GM18861 (cell line): ENCODE measurements around the gene MPPED1.

Experiments used
- ATAC-seq: cut with Tn5 transposase; IDR thresholded peaks from one replicate; pipeline ENCODE4 v1.9.1; 2021; ENCODE audit not compliant: unreplicated experiment

MPPED1 gene

DNA sequence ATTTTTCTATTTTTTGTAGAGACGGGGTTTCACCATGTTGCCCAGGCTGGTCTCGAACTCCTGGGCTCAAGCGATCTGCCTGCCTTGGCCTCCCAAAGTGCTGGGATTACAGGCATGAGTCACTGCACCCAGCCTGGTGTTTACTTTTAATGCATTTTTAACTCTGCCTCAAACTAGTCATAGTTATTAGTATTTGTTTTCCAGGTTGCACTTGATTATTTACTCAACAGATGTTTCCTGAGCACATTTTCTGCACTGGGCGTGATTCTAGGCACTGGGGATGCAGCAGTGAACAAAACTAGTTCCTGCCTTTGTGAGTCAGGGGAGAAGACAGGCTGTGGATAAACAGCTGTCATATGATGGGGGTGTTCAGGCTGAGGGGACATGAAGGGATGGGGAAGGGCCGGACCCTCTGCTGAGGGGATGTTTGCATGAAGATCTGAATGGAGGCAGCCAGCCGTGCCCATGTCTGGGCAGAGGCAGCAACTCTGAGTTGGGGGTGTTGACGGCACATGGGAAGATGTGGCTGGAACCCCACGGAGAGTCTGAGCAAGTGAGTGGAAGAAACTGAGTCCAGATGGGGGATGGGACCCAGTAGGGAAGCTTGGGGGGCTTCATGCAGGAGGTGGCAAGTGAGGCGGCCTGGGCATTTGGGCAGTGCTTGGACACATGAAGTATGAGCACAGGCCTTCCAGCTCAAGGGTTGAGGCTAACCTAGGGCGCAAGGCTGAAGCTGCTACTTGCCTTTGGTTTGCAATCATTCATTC lies 34.4 kb downstream of the MPPED1 start:
- ATAC-seq: no peak

GRCh38 chr22:43446916-43447315 lies 35.1 kb downstream of the MPPED1 start:
- ATAC-seq: no peak

DNA sequence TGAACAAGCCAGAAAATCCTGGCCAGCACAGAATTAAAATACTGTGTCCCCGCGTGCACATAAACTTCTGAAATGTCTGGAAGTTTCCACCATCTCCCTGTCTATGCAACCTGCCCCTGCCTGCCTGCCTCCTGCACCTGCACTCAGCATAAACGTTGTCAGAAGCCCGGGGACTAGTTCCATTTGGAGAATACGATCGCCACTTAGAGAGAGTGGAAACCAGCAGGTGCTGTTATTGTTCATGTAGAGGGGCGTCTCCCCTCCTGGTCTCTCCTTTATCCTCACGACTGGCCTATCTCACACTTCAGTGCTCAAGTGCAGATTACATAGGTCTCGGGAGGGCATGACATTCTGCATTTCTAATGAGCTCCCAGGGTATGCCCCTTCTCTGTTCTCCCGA lies 35.6 kb downstream of the MPPED1 start:
- no peak for ATAC-seq

DNA sequence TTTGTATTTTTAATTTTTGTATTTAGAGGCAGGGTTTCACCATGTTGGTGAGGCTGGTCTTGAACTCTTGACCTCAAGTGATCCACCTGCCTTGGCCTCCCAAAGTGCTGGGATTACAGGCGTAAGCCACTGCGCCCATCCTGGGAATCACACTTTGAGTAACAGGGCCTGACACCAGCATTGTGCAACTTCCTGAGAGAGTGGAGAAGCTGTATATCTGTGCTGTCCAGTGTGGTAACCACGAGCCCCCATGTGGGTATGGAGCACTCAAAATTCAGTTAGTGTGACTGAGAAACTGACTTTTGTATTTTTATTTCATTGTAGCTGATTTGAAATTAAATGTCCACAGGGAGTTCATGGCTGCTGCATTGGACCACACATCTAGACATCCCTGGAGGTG lies 36.2 kb downstream of the MPPED1 start:
- ATAC-seq: no peak

GRCh38 chr22:43449205-43449830 lies 37.5 kb downstream of the MPPED1 start:
- ATAC-seq: no peak

DNA sequence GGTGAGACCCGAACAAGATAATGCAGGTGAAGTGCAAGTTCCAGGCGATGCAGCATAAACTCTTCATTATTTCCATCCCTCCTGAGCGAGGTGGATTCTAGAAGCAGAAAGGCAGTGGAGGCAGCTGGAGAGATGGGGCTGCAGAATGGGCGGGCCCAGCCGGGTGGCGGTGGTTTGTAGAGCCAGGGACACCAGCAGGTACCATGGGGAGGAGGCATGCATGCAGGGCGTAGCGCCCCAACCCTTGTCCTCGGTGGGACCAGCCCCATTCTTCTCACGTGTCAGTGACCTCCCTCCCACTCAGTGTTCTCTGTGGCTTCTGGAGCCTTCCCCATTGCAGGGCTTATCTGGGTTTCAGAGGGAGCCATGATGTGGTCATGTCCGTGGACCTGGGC lies 38.0 kb downstream of the MPPED1 start:
- no peak for ATAC-seq

DNA sequence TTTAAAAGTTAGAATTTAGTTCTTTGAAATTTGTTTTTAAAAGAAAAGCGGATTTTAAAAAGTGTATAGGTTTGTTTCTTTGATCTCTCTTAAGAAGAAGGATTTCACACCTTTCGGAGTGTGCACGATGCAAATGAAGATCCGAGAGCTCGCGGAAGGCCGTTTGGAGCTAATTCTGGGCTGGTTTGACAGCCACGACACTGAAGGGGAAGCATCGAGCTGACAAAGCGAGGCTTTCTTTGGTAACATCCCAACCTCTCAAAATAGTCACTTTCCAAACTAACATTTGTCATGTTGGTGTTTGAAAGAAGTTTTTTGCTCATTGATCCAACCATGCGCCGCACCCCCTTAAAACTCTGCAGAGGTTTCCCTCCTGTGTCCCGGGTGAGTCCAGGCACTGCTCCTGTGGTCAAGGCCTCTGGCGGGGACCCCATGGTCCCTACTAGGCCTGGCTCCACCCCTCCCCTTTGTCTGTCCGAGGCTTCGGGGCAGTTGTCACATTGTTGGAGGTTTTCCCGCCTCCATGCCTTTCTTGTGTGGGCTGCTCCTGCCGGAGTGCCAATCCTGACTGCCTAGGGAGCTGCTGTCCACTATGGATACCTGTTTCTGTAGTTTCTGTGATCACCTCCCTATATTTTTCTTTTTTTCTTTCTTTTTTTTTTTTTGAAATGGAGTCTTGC lies 39.7 kb downstream of the MPPED1 start:
- no peak for ATAC-seq

GRCh38 chr22:43455846-43456245 lies 44.0 kb downstream of the MPPED1 start:
- no peak for ATAC-seq

DNA sequence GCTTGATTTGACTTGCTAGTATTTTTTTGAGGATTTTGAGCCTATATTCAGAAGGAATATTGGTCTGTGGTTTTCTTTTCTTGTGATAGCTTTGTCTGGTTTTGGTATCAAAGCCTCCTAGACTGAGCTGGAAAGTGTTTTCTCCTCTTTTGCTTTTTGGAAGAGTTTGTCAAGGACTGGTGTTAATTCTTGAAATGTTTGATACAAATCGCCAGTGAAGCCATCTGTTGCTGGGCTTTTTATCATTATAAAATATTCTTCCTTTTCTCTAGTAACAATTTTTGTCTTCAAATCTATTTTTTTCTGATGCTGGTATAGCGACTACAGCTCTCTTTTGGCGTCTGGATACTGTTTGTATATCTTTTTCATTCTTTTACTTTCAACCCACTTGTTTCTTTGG lies 45.2 kb downstream of the MPPED1 start:
- no peak for ATAC-seq

DNA sequence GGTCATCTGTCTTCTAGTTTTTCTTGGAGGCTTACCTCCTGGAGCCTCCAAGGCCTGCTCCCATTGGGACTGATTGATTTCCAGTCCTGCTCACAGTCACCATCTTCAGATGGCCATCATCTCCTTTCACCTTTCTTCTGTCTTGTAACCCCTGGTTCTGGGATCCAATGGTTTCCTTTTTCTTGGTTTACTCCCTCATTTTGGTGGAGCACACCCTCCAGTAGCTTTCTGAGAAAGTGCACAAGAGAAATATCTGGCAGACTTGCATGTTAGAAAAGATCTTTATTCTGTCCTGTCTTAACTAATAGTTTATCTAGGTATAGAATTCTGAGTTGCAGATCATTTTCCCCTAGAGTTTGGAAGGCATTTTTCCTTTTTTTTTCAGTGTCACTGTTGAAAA lies 50.9 kb downstream of the MPPED1 start:
- ATAC-seq: no peak

DNA sequence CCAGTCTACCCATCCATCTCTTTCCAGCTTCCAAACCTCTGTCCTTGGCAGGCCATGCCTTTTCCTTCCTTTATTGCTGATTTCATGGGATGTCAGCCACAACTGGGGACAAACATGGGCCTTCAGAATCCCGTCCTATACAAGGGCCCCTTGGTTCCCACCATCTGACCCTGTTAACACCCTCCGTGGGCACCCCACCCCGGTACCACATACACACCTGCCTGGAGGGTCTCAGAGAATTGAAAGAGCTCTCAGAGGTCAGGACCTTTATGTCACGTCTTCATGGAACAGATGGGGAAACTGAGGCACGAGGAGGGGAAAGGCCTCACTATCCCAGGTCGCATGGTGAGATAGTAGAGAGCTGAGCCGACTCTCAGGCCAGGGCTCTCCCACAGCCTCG lies 53.0 kb downstream of the MPPED1 start:
- ATAC-seq: no peak

GRCh38 chr22:43465291-43466015 lies 53.6 kb downstream of the MPPED1 start:
- ATAC-seq: no peak

DNA sequence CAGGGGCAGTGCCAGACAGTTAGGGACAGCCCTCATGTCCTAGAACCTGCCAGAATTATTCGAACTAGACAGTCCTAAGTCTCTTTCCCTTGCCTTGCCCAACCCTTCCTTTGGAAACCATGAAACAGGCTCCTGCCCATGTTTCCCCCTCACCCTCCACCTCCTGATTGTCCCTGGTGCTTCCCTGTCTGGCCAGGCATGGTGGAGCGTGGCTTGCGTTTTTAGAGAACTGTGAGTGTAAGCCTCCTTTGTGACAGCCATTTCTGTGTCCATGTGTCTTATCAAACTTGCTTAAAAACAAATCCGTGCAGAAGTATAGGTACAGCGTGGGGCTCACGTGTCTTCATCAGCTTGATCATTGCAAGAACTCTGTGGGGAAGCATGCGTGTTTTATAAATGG lies 54.9 kb downstream of the MPPED1 start:
- ATAC-seq: no peak

- ATAC-seq: no peak
Observed at GRCh38 chr22:43467216-43467940, 55.6 kb downstream of the MPPED1 start.

GRCh38 chr22:43470253-43470652 lies 58.4 kb downstream of the MPPED1 start:
- ATAC-seq: no peak

DNA sequence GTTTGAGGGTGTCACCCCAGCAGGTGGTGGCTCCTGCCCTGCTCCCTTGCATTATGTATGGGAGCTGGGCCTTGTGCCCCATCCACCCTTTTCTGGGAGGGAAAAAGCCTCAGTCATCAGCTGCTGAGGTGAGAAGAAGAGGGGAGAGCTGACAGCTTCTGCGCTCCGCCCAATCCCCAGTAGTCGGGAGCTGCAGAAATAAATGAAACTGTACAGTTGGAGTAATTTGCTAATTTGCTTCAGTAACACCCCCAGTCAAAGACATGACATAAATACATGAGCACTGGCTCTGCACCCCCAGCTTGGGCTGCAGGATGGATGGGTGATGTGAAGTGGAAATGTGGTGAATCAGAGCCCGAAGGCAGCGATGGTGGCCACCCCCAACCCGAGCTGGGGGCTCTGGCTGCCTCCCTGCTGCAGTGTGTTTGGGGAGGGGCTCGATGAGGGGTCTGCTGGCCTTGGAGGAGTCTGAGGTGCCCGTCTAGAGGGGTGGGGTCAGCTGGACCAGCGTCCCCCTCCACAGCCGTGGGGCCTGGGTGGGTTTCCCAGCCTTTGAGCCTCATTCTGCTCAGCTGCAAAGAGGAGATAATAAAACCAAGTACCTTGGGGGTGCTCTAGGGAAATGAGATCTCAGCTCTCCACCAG lies 59.2 kb downstream of the MPPED1 start:
- no peak for ATAC-seq

GRCh38 chr22:43471606-43472135 lies 59.9 kb downstream of the MPPED1 start:
- no peak for ATAC-seq

GRCh38 chr22:43473031-43473430 lies 61.2 kb downstream of the MPPED1 start:
- no peak for ATAC-seq

GRCh38 chr22:43473441-43473840 lies 61.6 kb downstream of the MPPED1 start:
- ATAC-seq: no peak
